Gastrocnemius medialis (tissue), 4 donors: ENCODE data around the gene ZBTB21. TPM values are rescaled to one million over a fixed set of nuclear protein-coding genes. Genes with fewer than 3 reads are reported as not detected.

Experiments used
- ATAC-seq, 2 donors: fragments of 150-250 bp; one replicate each; pipeline ENCODE4 v1.9.1; 2016
- DNase-seq, 2 donors: peaks; one replicate each; pipeline ENCODE4 v3.0.0-alpha.2; 2019
- H3K27ac ChIP-seq, 4 donors: fragments of 200-600 bp; sonication (generic); 1 replicate in 1 of 4; 2 replicates in 3 of 4; pipeline ENCODE4 v1.5.1; 2016 to 2018; ENCODE audit warnings: mild to moderate bottlenecking in 2 of 4, moderate library complexity in 1 of 4
- H3K27me3 ChIP-seq, 3 donors: fragments of 200-600 bp; sonication (generic) in 2 of 3; 1 replicate in 1 of 3; 2 replicates in 2 of 3; pipeline versions ENCODE4 v1.5.1 to v1.6.0; 2016 to 2019; ENCODE audit warnings: mild to moderate bottlenecking in 1 of 3, moderate library complexity in 1 of 3
- H3K36me3 ChIP-seq, 2 donors: fragments of 200-600 bp; sonication (generic) in 1 of 2; one replicate each; pipeline ENCODE4 v1.5.1; 2017 to 2018
- H3K4me1 ChIP-seq, 2 donors: fragments of 200-600 bp; sonication (generic) in 1 of 2; one replicate each; pipeline ENCODE4 v1.5.1; 2016 to 2017; ENCODE audit warnings: mild to moderate bottlenecking in 2 of 2
- H3K4me3 ChIP-seq, 4 donors: fragments of 200-600 bp; sonication (generic) in 3 of 4; 1 replicate in 1 of 4; 2 replicates in 3 of 4; pipeline ENCODE4 v1.5.1; 2016 to 2019; ENCODE audit warnings: mild to moderate bottlenecking in 2 of 4
- H3K9me3 ChIP-seq, 3 donors: fragments of 200-600 bp; sonication (generic) in 2 of 3; 1 replicate in 1 of 3; 2 replicates in 2 of 3; pipeline ENCODE4 v1.5.1; 2016 to 2019
- CTCF ChIP-seq, 5 experiments: fragments of 450-650 bp in 3 of 5; fragments of 200-600 bp in 2 of 5; sonication (generic) in 2 of 5; IDR thresholded peaks in 4 of 5; conservative IDR thresholded peaks in 1 of 5; 1 replicate in 4 of 5; 2 replicates in 1 of 5; pipeline ENCODE4 v1.5.1; 2016 to 2019; ENCODE audit warnings: antibody characterized with exemption in 5 of 5, mild to moderate bottlenecking in 3 of 5, moderate library complexity in 3 of 5
- POLR2A ChIP-seq, 2 donors: fragments of 450-650 bp; IDR thresholded peaks; one replicate each; pipeline ENCODE4 v1.6.1; 2017; ENCODE audit warnings: antibody characterized with exemption in 2 of 2, mild to moderate bottlenecking in 2 of 2, moderate library complexity in 2 of 2
- in situ Hi-C, 4 donors: fragments of 200-750 bp; cut with MboI; loops; one replicate each; pipeline versions ENCODE4 v1.15.0 to v1.8.0; 2017; ENCODE audit warnings: low sequenced_read_pairs in 4 of 4
- intact Hi-C: fragments of 100-400 bp; cut with DNase I; formaldehyde crosslinking; loops from one replicate; pipeline ENCODE4 v1.15.1; 2023; ENCODE audit warnings: low total_unique reads
- total RNA-seq, 4 donors: library from RNA; depleted of rRNA; stranded (reverse); fragments of >200 nt; gene quantifications; one replicate each; pipeline versions ENCODE4 v1.1.0 to v1.2.3, GENCODE V29; 2016

The ZBTB21 gene
- total RNA-seq, 4 donors from 2014 or later = 1.9 to 5.0 (median 4.0) TPM

- Histone ChIP-seq H3K4me3 (no peak overlapping the region), H3K27me3 (peaks cover 0 to 8% (median 0%) of the 10 kb centered on the region in 3 donors), H3K27ac (no peak overlapping the region), H3K9me3 (no peaks in the 10 kb centered on the region), H3K36me3 (no peaks in the 10 kb centered on the region), H3K4me1 (no peaks in the 10 kb centered on the region)
- ATAC-seq (no peak), DNase-seq (no peak)
- in situ Hi-C loops (loop anchor here in 2 of 4 donors (10.0 to 25.0 kb wide), 2 partner anchors 96 to 98 kb away; no protein-coding TSS in a partner anchor), intact Hi-C loops (no loop called here)
- no peak for TF ChIP-seq POLR2A (IDR thresholded peaks at IDR 0.05)
- TF ChIP-seq CTCF (IDR thresholded peaks at IDR 0.05 in 4 of 5, conservative IDR thresholded peaks at IDR 0.05 in 1 of 5) = no peak
Observed at GRCh38 chr21:42016364-42016985, 6.3 kb upstream of the ZBTB21 start.

DNA sequence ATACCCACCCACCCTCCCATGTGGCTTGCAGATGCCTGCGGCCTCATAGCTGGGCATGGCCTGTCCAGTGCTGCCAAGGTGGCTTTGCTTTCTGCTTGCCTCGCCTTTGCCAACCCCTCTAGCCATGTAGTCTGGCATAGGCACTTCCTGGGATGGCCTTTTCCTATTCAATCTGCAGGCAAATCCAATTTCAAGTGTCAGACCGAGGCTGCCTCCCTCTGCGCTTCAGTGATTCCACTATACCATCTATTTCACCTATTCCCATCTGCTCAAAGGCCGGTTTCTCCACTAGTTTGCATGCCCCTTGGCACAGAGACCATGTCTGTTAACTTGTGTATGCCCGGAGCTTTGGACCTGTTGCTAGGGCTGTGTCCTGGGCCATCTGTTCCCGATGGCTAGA lies 3.8 kb upstream of the ZBTB21 start:
- H3K36me3 ChIP-seq = no peaks in the 10 kb centered on the region
- H3K27me3 ChIP-seq = no peaks in the 10 kb centered on the region
- no peak for TF ChIP-seq CTCF (IDR thresholded peaks at IDR 0.05 in 4 of 5, conservative IDR thresholded peaks at IDR 0.05 in 1 of 5)
- no peak for TF ChIP-seq POLR2A (IDR thresholded peaks at IDR 0.05)
- intact Hi-C loops = loop anchor here (5.0 kb wide), 1 partner anchor 223 kb away; no protein-coding TSS in a partner anchor
- no peak overlapping the region for H3K27ac ChIP-seq
- in situ Hi-C loops = loop anchor here in 2 of 4 donors (10.0 to 25.0 kb wide), 2 partner anchors 98 to 101 kb away; no protein-coding TSS in a partner anchor
- H3K9me3 ChIP-seq = no peaks in the 10 kb centered on the region
- ATAC-seq (no peak), DNase-seq (no peak)
- H3K4me1 ChIP-seq = peaks cover under 1 to 1% of the 10 kb centered on the region in 2 donors
- H3K4me3 ChIP-seq = no peak overlapping the region

DNA sequence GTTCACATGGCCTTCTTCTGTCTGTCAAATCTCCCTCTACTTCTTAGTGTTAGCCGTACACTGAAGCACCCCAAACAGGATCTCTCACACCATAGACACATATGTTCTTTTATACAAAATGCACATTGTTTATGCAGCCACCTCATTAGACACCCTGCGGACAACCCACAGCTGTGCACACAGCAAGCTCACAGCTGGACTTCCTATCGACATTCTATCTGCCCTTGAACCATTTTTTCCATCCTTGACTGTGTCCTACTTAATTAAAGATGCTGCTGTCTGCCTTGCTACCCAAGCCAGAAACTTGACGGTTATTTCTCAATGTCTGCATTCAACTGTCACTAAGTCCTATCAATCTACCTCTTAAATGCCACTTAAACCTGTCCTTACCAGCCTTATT lies 3.2 kb upstream of the ZBTB21 start:
- in situ Hi-C loops (loop anchor here in 2 of 4 donors (10.0 to 25.0 kb wide), 2 partner anchors 99 to 101 kb away; no protein-coding TSS in a partner anchor), intact Hi-C loops (loop anchor here (5.0 kb wide), 1 partner anchor 224 kb away; no protein-coding TSS in a partner anchor)
- no peak overlapping the region for H3K27ac ChIP-seq
- no peaks in the 10 kb centered on the region for H3K27me3 ChIP-seq
- H3K9me3 ChIP-seq = no peaks in the 10 kb centered on the region
- ATAC-seq (no peak), DNase-seq (no peak)
- H3K36me3 ChIP-seq = no peaks in the 10 kb centered on the region
- no peak for TF ChIP-seq POLR2A (IDR thresholded peaks at IDR 0.05)
- TF ChIP-seq CTCF (IDR thresholded peaks at IDR 0.05 in 4 of 5, conservative IDR thresholded peaks at IDR 0.05 in 1 of 5) = no peak
- peaks cover 5 to 7% of the 10 kb centered on the region in 2 donors for H3K4me1 ChIP-seq
- no peak overlapping the region for H3K4me3 ChIP-seq

DNA sequence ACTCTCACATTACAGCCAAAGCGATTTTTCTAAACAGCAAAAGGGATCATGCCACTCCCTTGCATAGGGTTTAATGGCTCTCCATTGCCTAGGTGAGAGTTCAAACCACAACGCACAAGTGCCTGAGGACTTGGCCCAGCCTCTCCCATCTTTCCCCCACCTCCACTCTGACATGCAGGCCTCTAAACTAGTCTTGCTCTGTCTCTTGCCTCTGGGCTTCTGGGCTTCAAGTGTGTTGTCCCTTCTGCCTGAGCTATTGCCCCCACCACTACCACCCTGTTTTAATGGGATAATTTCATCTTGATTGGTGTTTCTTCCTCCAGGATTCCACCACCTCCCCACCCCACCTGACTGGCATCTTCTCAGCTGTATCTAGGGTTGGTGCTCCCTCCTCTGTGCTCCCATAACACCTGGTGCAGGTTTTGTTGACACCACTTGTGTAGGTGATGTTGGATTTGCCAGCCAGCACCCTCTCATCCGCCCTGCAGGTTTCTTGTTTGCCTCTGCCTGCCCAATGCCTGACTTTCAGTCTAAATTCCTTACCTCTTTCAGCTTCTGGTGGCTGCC lies 2.7 kb upstream of the ZBTB21 start:
- Histone ChIP-seq H3K36me3 (no peaks in the 10 kb centered on the region), H3K4me1 (peaks cover 5 to 7% of the 10 kb centered on the region in 2 donors), H3K4me3 (no peak overlapping the region), H3K9me3 (no peaks in the 10 kb centered on the region), H3K27me3 (no peaks in the 10 kb centered on the region), H3K27ac (no peak overlapping the region)
- no peak for DNase-seq
- TF ChIP-seq CTCF (IDR thresholded peaks at IDR 0.05 in 4 of 5, conservative IDR thresholded peaks at IDR 0.05 in 1 of 5) (no peak), POLR2A (IDR thresholded peaks at IDR 0.05) (no peak)
- in situ Hi-C loops (loop anchor here in 2 of 4 donors (10.0 to 25.0 kb wide), 2 partner anchors 99 to 102 kb away; no protein-coding TSS in a partner anchor), intact Hi-C loops (loop anchor here (5.0 kb wide), 1 partner anchor 224 kb away; no protein-coding TSS in a partner anchor)
- no peak for ATAC-seq
